Measurements from ENCODE around the gene TBX10. TPM values are rescaled to one million over a fixed set of nuclear protein-coding genes. Genes with fewer than 3 reads are reported as not detected.
"Not testable (repeated sequence)": the region's sequence is repeated elsewhere in the genome, so short reads cannot be mapped to it uniquely, and the experiment has no call there.

Gene TBX10
- total RNA-seq, 1 experiment from 2014 or later: not detected

DNA sequence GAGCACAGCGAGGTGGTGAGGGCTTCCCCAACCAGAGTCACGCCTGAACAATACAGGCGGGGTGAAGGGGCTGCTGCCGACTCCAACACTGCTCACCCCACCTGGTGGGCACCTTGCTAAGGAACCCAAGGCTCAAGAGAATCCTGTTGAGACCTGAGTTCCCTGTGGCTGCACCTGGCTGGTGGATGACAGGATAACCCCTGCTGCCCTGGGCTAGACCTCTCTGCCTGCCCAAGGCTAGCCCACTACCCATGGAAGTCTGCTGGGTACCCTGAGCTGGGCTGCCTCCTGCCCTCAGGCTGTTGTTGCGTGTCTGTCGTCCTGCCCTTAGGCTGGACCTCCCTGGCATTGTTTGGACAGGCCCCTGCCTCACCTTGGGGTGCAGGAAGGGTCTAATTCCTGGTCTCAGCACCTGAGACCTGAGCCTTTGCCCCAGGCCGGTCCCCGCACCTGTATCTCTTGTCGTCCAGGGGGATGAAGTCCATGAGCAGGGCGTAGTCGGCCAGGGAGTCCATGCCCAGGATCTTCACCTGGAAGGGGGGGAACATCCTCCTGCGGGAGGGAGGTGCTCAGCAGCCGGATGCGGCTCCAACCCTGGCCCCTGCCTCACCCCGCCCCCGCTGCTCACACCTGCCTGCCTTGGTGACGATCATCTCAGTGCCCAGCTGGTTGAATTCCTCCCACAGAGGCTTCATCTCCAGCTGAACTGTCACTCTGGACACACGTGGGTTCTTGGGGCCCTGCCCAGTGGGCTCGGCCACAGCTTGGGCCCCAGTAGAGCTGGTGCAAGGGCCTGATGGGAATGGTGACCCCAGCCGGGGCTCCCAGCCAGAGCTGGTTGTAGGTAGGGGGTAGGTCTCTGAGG lies 5.0 kb downstream of the TBX10 start:
- in situ Hi-C loops (cut with HindIII; ENCODE audit: low sequenced_read_pairs): no loop called here
- no peak for DNase-seq (ENCODE audit: low spot score)

DNA sequence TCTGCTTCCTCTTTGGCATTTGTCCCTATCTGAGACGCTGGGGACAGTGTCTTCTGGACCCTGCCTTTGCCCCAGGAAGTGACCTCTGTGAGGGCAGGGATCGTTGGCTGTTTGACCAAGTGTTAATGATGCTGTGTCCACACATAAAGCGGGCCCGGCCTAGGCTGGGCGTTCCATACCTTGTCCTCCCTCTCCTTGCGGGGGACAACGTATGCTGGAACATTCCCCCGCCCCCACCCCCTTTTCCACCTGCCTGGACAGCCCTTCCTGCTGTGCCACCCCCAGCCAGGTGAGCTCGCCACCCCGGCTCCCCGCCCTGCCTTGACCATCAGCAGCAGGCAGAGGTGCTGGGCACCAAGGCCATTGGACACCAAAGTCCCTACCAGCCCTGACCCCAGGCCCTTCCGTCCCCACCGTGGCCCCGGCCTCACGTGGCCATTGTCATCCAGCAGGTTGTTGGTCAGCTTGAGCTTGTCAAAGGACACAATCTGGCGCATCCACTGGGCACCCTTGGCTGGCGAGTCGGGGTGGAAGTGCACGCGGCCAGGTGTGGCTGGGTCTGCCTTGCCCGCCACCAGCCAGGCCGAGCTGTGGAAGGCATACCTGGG lies 5.7 kb downstream of the TBX10 start:
- in situ Hi-C loops (cut with HindIII; ENCODE audit: low sequenced_read_pairs): no loop called here
- no peak for DNase-seq (ENCODE audit: low spot score)

DNA sequence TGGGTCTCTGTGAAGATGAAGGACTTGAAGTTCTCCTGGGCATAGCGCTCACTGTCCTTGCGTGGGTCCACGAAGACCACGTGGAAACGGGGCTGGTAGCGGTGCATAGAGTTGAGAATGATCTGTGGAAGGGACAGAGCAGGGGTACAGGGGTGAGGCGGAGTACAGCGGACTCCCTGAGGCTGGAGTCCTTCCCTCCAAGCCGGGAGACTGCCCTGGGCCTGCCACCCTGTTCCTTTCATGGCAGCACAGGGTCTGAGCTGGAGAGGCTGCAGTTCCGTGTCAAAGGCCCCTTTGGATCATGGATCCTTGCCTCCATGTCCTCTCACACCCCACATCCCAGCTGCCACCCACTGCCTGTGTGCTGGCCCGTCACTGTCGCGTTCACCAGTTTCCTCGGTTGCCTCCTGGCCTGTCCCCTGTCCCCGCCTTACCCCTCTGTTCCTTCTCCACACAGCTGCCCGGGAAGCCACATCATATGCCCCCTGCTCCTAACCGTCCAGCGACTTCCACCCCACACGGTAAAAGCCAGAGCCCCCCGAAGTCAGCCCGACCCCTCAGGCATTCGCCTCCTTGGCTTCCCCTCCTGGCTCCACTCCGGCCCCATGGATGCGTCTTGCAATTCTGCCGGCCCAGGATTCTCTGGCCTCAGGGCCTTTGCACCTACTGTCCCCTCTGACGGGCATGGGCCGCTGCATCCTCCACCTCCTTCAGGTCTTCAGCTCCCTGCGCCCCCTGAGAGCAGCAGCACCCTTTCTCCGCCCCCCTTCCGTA lies 6.4 kb downstream of the TBX10 start:
- DNase-seq (ENCODE audit: low spot score): no peak
- in situ Hi-C loops (cut with HindIII; ENCODE audit: low sequenced_read_pairs): no loop called here

DNA sequence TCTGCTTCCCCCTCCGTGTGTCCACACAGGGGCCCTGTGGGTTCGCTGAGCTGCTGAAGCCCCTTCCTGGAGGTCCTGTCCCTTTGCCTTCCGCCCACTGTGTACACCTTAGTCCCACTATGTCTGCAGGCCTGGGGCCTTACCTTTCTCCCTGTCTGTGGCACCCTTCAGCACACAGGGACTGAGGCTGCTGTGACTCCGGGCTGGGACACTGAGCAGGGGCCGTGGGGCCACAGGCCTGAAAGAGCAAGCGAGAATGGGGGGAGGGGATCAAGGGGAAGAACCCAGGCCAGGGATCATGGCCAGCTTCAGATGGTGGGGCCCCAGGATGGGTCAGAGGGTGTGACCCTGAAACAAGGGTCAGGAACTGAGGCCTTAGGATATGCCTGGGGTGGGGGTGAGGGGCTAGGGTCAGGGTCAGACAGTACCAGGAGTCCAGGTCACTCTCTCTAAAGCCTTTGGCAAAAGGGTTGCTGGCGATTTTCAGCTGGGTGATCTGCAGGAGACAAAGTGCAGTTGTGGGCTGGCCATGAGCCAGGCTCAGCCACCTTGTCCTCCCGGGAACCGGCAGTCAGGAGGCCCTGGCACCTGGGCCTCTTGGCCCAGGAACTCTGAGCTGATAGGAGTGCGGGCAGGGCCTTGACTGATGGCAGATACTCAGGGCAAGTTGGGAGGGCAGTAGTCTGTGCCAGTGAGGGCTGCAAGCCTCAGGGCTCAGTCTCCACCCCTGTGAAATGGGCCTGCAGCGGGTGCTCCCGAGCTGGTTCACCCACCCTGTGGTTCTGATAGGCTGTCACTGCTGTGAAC lies 7.2 kb downstream of the TBX10 start:
- in situ Hi-C loops (cut with HindIII; ENCODE audit: low sequenced_read_pairs): no loop called here
- no peak for DNase-seq (ENCODE audit: low spot score)

DNA sequence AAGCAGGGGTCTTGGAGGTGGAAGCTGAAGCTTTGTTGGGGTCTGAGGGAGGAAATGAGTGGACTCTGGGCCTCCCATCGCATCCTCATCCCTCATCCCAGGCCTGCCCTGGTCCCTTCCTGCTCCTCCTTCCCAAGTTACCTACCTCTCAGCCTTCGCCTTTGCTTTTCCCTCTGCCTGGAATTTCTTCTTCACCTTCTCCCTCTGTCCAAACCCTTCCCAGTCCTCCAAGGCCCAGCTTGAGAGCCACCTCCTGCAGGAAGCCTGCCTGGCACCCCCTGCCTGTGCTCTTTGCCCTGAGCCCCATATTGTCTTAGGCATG lies 7.7 kb downstream of the TBX10 start:
- DNase-seq (ENCODE audit: low spot score): no peak
- in situ Hi-C loops (cut with HindIII; ENCODE audit: low sequenced_read_pairs): no loop called here

DNA sequence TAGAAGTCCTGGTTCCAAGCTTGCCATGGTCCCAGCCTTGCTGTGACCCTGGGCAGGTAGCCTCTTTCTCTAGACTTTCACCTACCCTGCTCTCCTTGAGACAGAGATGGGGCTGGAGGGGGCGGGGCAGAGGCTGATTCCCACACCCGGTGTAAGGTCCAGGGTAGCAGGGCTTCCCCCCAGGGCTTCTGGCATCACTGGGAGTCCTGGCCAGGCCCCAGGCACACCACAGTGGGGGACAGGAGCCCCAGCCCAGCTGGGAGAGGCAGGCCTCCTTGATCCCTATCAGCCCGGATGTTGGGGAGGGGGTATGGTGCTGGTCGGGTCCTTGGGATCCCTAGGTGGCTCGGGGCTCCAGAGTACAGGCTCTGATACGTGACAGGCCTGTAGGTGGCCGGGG lies 8.2 kb downstream of the TBX10 start:
- in situ Hi-C loops (cut with HindIII; ENCODE audit: low sequenced_read_pairs): no loop called here
- DNase-seq (ENCODE audit: low spot score): no peak

DNA sequence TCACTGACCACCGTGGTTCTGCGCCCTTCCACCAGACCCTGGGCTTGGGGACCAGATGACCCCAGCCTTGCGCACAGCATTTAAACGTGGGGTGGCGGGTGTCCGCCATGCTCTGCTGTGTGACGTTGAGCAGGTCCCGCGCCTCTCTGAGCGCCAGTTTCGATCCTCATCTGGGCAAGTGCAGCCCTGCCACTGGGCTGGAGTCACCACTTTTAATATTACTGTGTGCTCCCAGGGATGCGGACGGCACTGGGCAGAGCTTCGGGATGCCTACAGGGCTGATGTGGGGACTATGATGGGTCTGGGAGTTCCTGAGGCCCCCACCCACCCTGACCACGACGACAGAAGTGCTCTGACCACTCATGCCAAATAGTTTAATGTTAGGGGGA lies 8.6 kb downstream of the TBX10 start:
- no peak for DNase-seq (ENCODE audit: low spot score)
- in situ Hi-C loops (cut with HindIII; ENCODE audit: low sequenced_read_pairs): no loop called here

DNA sequence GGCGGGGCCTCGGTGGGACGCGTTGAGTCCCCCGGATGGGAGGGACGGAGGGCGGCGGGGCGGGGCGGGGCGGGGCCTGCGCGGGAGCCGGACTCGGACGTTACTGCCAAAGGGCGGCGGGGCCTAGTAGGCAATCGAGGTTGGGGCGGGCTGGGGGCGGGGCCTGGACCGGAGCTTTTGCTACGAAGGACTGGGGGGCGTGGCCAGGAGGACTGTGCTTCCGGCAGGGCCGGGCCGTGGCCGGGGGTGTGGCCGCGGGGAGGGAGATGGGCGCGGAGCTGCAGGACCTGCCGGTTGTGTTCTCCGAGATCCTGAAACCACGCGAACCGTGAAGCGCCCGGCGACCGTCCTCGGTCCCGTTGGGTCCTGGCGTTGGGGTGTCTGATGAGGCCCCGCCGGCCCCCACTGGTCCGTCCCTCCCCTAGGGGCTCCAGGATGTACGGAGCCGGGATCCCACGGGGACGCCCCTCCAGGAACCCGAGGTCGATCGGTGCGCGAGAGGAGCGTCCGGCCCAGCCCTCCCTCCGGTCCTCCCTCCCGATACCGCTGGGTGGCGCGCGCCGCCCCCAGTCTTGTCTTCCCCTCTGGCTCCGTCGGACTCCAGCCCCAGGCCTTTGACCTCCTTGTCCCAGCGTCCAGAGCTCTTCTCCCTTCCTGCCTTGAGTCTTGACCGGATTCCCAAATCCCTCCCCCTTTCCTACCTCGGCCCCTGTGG lies 9.2 kb downstream of the TBX10 start:
- DNase-seq (ENCODE audit: low spot score): peak; percentile 97
- in situ Hi-C loops (cut with HindIII; ENCODE audit: low sequenced_read_pairs): no loop called here

DNA sequence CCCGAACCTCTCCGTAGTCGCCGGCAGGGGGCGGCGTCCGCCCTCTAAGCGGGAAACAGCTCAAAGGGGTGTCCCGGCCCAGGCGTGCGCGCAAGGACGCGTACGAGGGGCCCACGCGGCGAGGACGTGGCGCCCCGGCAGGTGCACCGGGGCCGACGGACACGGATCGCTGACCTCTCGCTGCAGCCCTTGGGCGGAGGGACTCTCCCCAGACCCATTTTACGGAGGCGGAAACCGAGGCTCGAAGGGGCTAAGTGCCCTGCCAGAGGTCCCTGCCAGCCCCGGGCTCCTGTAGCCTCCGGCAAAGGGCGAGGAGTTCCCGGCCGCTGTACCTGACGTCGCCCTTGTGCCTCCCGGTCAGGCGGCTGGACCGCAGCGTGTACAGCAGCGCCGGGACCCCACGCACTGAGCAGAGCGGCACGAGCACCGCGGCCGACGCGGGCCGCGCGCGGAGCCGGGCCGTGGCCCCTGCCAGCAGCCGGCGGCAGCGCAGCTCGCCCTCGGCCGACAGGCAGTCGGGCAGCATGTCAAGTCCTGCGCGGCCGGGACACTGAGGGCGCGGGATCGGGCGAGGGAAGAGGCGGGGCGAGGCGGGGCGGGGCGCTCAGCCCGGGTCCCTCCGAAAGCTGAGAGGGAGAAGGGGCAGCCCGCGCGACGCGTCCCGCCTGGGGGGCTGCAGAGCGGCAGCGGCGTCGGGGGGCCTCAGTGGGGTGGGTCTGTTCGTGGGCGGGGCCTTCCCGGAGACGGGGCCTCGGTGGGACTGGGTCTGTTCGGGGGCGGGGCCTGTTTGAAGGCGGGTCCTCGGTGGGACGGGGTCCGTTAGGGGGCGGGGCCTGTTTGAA lies 10.0 kb downstream of the TBX10 start, which contains the start of gene NUDT8:
NUDT8 (minus strand) TSS at position 552 of the 842 bp plus-strand sequence; CDS start at position 526, 26 bp downstream.
- peak; percentile 76 for DNase-seq (ENCODE audit: low spot score)

DNA sequence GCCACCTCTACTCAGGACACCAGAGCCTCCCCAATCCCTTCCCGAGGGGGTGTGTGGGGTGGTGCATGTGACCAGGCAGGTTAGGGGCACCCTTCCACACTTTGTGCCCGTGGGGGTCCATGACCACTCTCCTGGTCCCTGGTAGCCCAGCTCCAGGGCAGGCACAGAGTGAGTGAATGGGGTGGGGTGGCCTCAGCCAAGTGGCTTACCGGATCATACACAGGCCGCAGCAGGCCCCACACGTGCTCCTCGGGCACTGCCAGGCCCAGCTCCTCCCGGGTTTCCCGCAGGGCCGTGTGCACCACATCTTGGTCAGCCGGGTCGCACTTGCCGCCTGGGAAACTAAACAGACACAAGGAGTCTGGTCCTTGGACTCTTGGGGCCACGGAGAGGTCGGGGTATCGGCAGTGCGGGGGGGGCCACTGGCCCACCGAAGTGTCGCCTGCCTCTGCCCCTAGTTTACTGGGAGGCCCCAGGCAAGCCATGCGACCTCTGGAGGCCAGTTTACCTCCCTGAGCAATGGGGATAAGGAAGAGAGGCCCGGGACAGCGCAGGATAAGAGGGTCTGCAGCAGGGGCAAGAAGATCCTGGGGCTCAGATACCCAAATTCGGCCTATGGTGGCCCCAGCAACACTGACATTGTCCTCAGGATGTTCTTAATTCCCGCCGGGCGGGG lies 10.7 kb downstream of the TBX10 start:
- in situ Hi-C loops (cut with HindIII; ENCODE audit: low sequenced_read_pairs): no loop called here
- DNase-seq (ENCODE audit: low spot score): no peak

More for the DNA sequence above, 10.0 kb downstream of the TBX10 start, which contains the start of gene NUDT8:
- in situ Hi-C loops (cut with HindIII; ENCODE audit: low sequenced_read_pairs): no loop called here

DNA sequence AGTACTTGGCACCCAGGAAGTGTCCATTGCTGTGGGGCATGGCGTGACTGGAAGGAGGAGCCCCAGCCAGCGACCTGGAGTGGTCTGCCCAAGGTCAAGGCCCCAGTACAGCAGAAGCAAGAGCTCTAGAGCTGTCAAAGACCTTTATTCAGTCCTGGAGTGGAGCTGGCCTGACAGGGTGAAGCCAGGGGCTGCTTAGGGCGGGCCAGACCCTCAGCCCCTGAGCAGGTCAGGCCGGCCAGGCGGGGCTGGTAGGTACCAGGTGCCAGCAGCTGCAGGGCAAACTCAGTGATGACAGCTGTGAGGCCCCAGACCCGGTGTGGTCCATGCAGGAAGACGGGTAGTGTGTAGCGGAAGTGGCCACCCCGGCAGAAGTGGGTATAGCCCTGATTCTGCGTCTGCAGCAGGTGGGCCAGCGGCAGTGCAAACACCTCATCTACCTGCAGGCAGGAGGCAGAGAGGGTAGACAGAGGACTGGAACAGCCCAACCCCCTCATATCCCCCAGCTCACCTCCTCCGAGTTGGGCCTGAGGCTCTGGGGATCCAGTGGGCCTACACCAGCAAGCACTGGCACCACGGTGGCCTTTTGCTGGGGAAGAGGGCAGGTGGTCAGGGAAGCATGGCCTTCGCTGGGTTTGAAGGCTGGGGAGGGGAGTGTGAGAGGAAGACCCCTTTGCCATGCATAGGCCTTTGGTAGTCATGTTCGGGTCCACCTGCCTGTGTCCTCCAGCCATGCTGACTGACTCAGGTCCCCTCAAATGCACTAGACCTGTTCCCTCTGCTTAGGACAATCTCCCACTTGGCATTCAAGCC lies 11.5 kb downstream of the TBX10 start:
- in situ Hi-C loops (cut with HindIII; ENCODE audit: low sequenced_read_pairs): no loop called here

DNA sequence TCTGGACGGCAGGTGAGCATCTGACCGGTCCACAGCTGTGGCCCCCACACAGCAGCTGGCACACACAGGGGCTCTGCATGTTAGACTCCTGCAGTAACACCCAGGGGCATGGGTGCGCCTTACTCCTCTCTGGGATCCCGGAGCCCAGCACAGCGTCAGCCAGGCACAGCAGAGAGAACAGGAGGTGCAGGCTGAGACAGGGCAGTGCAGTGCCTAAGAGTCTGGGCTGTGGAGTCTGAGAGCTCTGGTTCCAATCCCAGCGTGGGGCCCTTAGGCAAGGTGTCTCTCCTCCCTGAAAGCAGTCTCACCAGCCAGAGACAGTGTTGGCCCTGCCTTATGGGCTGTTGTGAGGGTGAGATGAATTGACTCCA lies 12.1 kb downstream of the TBX10 start:
- no peak for DNase-seq (ENCODE audit: low spot score)
- in situ Hi-C loops (cut with HindIII; ENCODE audit: low sequenced_read_pairs): no loop called here

More for the DNA sequence above, 11.5 kb downstream of the TBX10 start:
- DNase-seq (ENCODE audit: low spot score): no peak

DNA sequence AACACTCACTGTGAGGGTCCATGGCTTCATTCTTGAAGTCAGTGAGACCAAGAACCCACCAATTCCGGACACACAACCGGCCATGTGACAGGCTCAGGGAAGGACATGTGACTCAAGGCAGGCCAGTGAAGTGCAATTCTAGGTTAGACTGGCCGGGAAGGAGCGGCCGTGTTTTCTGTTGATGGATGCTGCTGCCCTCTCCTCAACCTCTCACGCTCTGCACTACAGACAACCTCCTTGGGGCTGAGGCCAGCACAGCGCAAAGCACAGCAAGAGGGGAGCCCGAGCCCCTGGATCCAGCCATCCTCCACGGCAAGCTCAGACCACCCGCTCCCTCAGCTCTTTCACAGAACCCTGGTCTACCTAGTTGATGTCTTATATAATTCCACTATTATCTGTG lies 12.6 kb downstream of the TBX10 start:
- in situ Hi-C loops (cut with HindIII; ENCODE audit: low sequenced_read_pairs): no loop called here
- no peak for DNase-seq (ENCODE audit: low spot score)

DNA sequence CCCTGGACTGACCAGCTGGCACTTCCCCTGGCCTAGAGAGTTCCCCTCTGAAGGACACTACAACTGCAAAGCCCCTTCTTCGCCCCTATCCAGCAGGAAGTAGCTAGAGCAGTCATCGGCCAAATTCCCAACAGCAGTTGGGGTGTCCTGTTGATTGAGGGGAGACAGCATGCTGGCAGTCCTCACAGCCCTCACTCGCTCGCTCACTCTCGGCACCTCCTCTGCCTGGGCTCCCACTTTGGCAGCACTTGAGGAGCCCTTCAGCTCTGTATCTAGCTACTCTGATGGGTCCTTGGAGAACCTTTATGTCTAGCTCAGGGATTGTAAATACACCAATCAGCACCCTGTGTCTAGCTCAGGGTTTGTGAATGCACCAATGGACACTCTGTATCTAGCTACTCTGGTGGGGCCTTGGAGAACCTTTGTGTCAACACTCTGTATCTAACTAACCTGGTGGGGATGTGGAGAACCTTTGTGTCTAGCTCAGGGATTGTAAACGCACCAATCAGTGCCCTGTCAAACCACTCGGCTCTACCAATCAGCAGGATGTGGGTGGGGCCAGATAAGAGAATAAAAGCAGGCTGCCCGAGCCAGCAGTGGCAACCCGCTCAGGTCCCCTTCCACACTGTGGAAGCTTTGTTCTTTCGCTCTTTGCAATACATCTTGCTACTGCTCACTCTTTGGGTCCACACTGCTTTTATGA lies 13.3 kb downstream of the TBX10 start:
- in situ Hi-C loops (cut with HindIII; ENCODE audit: low sequenced_read_pairs); DNase-seq (ENCODE audit: low spot score): not testable (repeated sequence)

DNA sequence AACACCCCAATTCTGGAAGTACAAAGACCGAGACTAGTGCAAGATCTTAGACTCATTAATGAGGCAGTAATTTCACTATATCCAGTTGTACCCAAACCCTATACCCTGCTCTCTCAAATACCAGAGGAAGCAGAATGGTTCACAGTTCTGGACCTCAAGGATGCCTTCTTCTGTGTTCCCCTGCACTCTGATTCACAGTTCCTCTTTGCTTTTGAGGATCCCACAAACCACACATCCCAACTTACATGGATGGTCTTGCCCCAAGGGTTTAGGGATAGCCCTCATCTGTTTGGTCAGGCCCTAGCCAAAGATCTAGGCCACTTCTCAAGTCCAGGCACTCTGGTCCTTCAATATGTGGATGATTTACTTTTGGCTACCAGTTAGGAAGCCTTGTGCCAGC lies 15.8 kb downstream of the TBX10 start:
- DNase-seq (ENCODE audit: low spot score); in situ Hi-C loops (cut with HindIII; ENCODE audit: low sequenced_read_pairs): not testable (repeated sequence)

DNA sequence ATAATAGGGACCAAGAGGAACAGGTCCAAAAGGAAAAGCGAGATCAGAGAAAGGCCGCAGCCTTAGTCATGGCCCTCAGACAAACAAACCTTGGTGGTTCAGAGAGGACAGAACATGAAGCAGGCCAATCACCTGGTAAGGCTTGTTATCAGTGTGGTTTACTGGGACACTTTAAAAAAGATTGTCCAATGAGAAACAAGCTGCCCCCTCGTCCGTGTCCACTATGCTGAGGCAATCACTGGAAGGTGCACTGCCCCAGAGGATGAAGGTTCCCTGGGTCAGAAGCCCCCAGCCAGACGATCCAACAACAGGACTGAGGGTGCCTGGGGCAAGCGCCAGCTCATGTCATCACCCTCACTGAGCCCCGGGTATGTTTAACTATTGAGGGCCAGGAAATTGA lies 16.7 kb downstream of the TBX10 start:
- DNase-seq (ENCODE audit: low spot score); in situ Hi-C loops (cut with HindIII; ENCODE audit: low sequenced_read_pairs): not testable (repeated sequence)

All from G401 (cell line).